Trophoblast cell (in vitro differentiated cells and primary cell): ENCODE results near the gene HNRNPA0.
A peak's percentile ranks its signal among the peaks of the same experiment; 100 is the strongest.
"Not testable (repeated sequence)": the region's sequence is repeated elsewhere in the genome, so short reads cannot be mapped to it uniquely, and the experiment has no call there.

Source experiments
- DNase-seq, 2 donors: peaks; one replicate each; pipeline ENCODE4 v3.0.0-alpha.2; 2016
- H2AFZ ChIP-seq: 2 replicates; pipeline ENCODE4 v1.6.1; 2013; ENCODE audit warnings: low read length, moderate library complexity, mild to moderate bottlenecking; ENCODE audit not compliant: insufficient read depth, poor library complexity
- H2AK5ac ChIP-seq: 2 replicates; pipeline ENCODE4 v1.6.1; 2013; ENCODE audit warnings: mild to moderate bottlenecking, low read length
- H2BK120ac ChIP-seq: 2 replicates; pipeline ENCODE4 v1.6.1; 2013; ENCODE audit warnings: low read length, mild to moderate bottlenecking, moderate library complexity; ENCODE audit not compliant: insufficient read depth, poor library complexity
- H2BK12ac ChIP-seq: 2 replicates; pipeline ENCODE4 v1.6.1; 2013; ENCODE audit warnings: mild to moderate bottlenecking, low read length, moderate library complexity
- H2BK5ac ChIP-seq: 2 replicates; pipeline ENCODE4 v1.6.1; 2013; ENCODE audit warnings: low read length, low read depth, moderate library complexity, mild to moderate bottlenecking; ENCODE audit not compliant: poor library complexity
- H3K14ac ChIP-seq: 2 replicates; pipeline ENCODE4 v1.6.1; 2013; ENCODE audit warnings: mild to moderate bottlenecking, low read length
- H3K18ac ChIP-seq: 2 replicates; pipeline ENCODE4 v1.6.1; 2013; ENCODE audit warnings: mild to moderate bottlenecking, low read length
- H3K23ac ChIP-seq: 2 replicates; pipeline ENCODE4 v1.6.1; 2013; ENCODE audit warnings: low read length
- H3K27ac ChIP-seq: 2 replicates; pipeline ENCODE4 v1.5.1; 2013; ENCODE audit warnings: low read depth, mild to moderate bottlenecking, inconsistent platforms, low read length, moderate library complexity
- H3K27me3 ChIP-seq: 2 replicates; pipeline ENCODE4 v1.6.1; 2013; ENCODE audit warnings: inconsistent platforms, mild to moderate bottlenecking, low read length, moderate library complexity; ENCODE audit not compliant: insufficient read depth
- H3K36me3 ChIP-seq, 2 experiments: 1 replicate in 1 of 2; 2 replicates in 1 of 2; pipeline ENCODE4 v1.6.1; 2013; ENCODE audit warnings: low read length in 2 of 2, mild to moderate bottlenecking in 2 of 2, moderate library complexity in 1 of 2; ENCODE audit not compliant: insufficient read depth in 2 of 2, control insufficient read depth in 1 of 2
- H3K4ac ChIP-seq: 2 replicates; pipeline ENCODE4 v1.6.1; 2013; ENCODE audit warnings: low read depth, mild to moderate bottlenecking, low read length, moderate library complexity
- H3K4me1 ChIP-seq, 2 experiments: 1 replicate in 1 of 2; 2 replicates in 1 of 2; pipeline ENCODE4 v1.6.1; 2013; ENCODE audit warnings: low read length in 2 of 2, mild to moderate bottlenecking in 2 of 2, moderate library complexity in 1 of 2; ENCODE audit not compliant: insufficient read depth in 2 of 2, control insufficient read depth in 1 of 2
- H3K4me2 ChIP-seq: 2 replicates; pipeline ENCODE4 v1.6.1; 2013; ENCODE audit warnings: inconsistent platforms, mild to moderate bottlenecking, low read length, moderate library complexity
- H3K4me3 ChIP-seq: 2 replicates; pipeline ENCODE4 v1.5.1; 2013; ENCODE audit warnings: mild to moderate bottlenecking, low read depth, low read length, inconsistent platforms
- H3K79me1 ChIP-seq: one replicate; pipeline ENCODE4 v1.6.1; 2013; ENCODE audit warnings: low read length
- H3K79me2 ChIP-seq: 2 replicates; pipeline ENCODE4 v1.6.1; 2013; ENCODE audit warnings: low read length, mild to moderate bottlenecking; ENCODE audit not compliant: control insufficient read depth, insufficient read depth, poor library complexity
- H3K9ac ChIP-seq: 2 replicates; pipeline ENCODE4 v1.6.1; 2013; ENCODE audit warnings: mild to moderate bottlenecking, low read length
- H3K9me3 ChIP-seq: 2 replicates; pipeline ENCODE4 v1.6.1; 2013; ENCODE audit warnings: low read depth, mild to moderate bottlenecking, control low read depth, inconsistent platforms, low read length; ENCODE audit not compliant: insufficient read depth
- H4K12ac ChIP-seq: 2 replicates; pipeline ENCODE4 v1.6.1; 2013; ENCODE audit warnings: low read depth, mild to moderate bottlenecking, low read length, moderate library complexity
- H4K8ac ChIP-seq: 2 replicates; pipeline ENCODE4 v1.6.1; 2013; ENCODE audit warnings: low read depth, mild to moderate bottlenecking, low read length, moderate library complexity
- H4K91ac ChIP-seq: one replicate; pipeline ENCODE4 v1.6.1; 2013; ENCODE audit warnings: low read depth, mild to moderate bottlenecking, low read length, moderate library complexity
- WGBS: extraction: QIAGEN DNeasy Blood & Tissue Kit; methylation state at CpG from one replicate; pipeline ENCODE4 v1.1.7; 2013; ENCODE audit warnings: missing lambda C conversion rate; ENCODE audit not compliant: insufficient read length, insufficient coverage; ENCODE audit errors: extremely low coverage; 5-methylcytosine and 5-hydroxymethylcytosine counted together

Gene HNRNPA0

DNA sequence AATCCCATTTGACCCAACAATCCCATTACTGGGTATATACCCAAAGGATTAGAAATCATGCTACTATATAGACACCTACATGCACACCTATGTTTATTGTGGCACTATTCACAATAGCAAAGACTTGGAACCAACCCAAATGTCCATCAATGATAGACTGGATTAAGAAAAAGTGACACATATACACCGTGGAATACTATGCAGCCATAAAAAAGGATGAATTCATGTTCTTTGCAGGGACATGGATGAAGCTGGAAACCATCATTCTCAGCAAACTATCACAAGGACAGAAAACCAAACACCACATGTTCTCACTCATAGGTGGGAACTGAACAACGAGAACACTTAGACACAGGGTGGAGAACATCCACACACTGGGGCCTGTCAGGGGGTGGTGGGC, 34.4 kb upstream of the HNRNPA0 start:
- H4K8ac ChIP-seq, H3K4ac ChIP-seq, H4K91ac ChIP-seq, H2BK5ac ChIP-seq, H3K79me2 ChIP-seq, H3K36me3 ChIP-seq, H3K9me3 ChIP-seq, H2BK12ac ChIP-seq, H2AK5ac ChIP-seq, H2AFZ ChIP-seq, H3K27me3 ChIP-seq, H4K12ac ChIP-seq, H3K4me3 ChIP-seq, H3K4me2 ChIP-seq, H3K27ac ChIP-seq, H3K18ac ChIP-seq, H3K23ac ChIP-seq, DNase-seq, H3K14ac ChIP-seq, H3K9ac ChIP-seq, H3K4me1 ChIP-seq, H3K79me1 ChIP-seq, H2BK120ac ChIP-seq: not testable (repeated sequence)
- WGBS = no CpG with 5 or more reads among the region's 2 CpGs

DNA sequence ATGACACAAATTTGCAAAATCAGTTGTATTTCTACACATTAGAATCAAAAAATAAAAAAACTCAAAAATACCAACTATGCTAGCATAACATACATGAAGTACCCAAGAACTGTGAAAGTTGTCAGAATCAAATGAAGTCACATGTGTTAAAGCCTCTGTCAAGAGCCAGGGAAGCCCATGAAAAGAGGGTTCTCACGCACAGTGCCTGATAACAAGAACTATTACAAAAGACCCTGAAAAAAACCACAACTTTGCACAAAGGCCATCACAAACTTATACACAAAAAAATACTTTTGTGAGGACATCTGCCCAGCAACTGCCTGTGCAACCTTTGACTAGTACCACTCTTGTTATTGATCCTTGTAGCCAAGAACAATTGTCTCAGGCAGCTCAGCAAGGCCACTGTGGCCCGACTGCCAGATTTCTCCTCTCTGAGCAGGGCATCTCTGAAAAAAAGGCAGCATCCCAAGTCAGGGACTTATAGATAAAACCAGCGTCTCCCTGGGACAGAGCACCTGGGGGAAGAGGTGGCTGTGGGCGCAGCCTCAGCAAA, 28.9 kb upstream of the HNRNPA0 start:
- no peak overlapping the region for H3K23ac ChIP-seq
- H2AK5ac ChIP-seq = no peak overlapping the region
- DNase-seq = no peak
- H2AFZ ChIP-seq = no peak overlapping the region
- H2BK120ac ChIP-seq = no peak overlapping the region
- no peak overlapping the region for H4K91ac ChIP-seq
- no peak overlapping the region for H3K4me2 ChIP-seq
- H4K8ac ChIP-seq = no peak overlapping the region
- H3K4me1 ChIP-seq = no peaks in the 10 kb centered on the region
- H3K18ac ChIP-seq = no peak overlapping the region
- H3K9ac ChIP-seq = no peak overlapping the region
- WGBS = no CpG with 5 or more reads among the region's 4 CpGs
- no peak overlapping the region for H2BK12ac ChIP-seq
- no peaks in the 10 kb centered on the region for H3K79me1 ChIP-seq
- H3K27me3 ChIP-seq = no peaks in the 10 kb centered on the region
- H3K79me2 ChIP-seq = no peaks in the 10 kb centered on the region
- no peak overlapping the region for H3K14ac ChIP-seq
- no peak overlapping the region for H4K12ac ChIP-seq
- H3K4ac ChIP-seq = no peak overlapping the region
- H2BK5ac ChIP-seq = no peak overlapping the region
- no peak overlapping the region for H3K4me3 ChIP-seq
- H3K27ac ChIP-seq = no peak overlapping the region
- H3K36me3 ChIP-seq = no peaks in the 10 kb centered on the region
- H3K9me3 ChIP-seq = no peaks in the 10 kb centered on the region

- no peak overlapping the region for H3K14ac ChIP-seq
- no CpG with 5 or more reads among the region's 2 CpGs for WGBS
- H3K18ac ChIP-seq = no peak overlapping the region
- H2BK12ac ChIP-seq = no peak overlapping the region
- H4K12ac ChIP-seq = no peak overlapping the region
- no peaks in the 10 kb centered on the region for H3K79me2 ChIP-seq
- H3K27me3 ChIP-seq = no peaks in the 10 kb centered on the region
- no peaks in the 10 kb centered on the region for H3K4me1 ChIP-seq
- H2AK5ac ChIP-seq = no peak overlapping the region
- H3K9ac ChIP-seq = no peak overlapping the region
- no peak overlapping the region for H3K4ac ChIP-seq
- H2BK5ac ChIP-seq = no peak overlapping the region
- H3K9me3 ChIP-seq = no peaks in the 10 kb centered on the region
- H3K23ac ChIP-seq = no peak overlapping the region
- H2AFZ ChIP-seq = no peak overlapping the region
- no peak overlapping the region for H3K4me2 ChIP-seq
- no peak overlapping the region for H3K27ac ChIP-seq
- H3K4me3 ChIP-seq = no peak overlapping the region
- no peak for DNase-seq
- H4K8ac ChIP-seq = no peak overlapping the region
- no peaks in the 10 kb centered on the region for H3K79me1 ChIP-seq
- H4K91ac ChIP-seq = no peak overlapping the region
- H3K36me3 ChIP-seq = no peaks in the 10 kb centered on the region
- no peak overlapping the region for H2BK120ac ChIP-seq
These were observed 27.9 kb upstream of the HNRNPA0 start for GRCh38 chr5:137782055-137782454.

GRCh38 chr5:137778772-137779564, 24.8 kb upstream of the HNRNPA0 start:
- H3K18ac ChIP-seq = no peak overlapping the region
- no peaks in the 10 kb centered on the region for H3K4me1 ChIP-seq
- H2BK5ac ChIP-seq = no peak overlapping the region
- H3K36me3 ChIP-seq = no peaks in the 10 kb centered on the region
- H4K91ac ChIP-seq = no peak overlapping the region
- no peak overlapping the region for H3K4ac ChIP-seq
- H3K4me3 ChIP-seq = no peak overlapping the region
- H3K14ac ChIP-seq = no peak overlapping the region
- no peaks in the 10 kb centered on the region for H3K9me3 ChIP-seq
- no peak overlapping the region for H2BK120ac ChIP-seq
- H3K4me2 ChIP-seq = no peak overlapping the region
- no peaks in the 10 kb centered on the region for H3K79me1 ChIP-seq
- no peak overlapping the region for H3K27ac ChIP-seq
- no peak overlapping the region for H4K8ac ChIP-seq
- no peak overlapping the region for H2BK12ac ChIP-seq
- DNase-seq = peak in 1 of 2 donors; percentile 76
- no peaks in the 10 kb centered on the region for H3K27me3 ChIP-seq
- H2AFZ ChIP-seq = no peak overlapping the region
- no peak overlapping the region for H3K9ac ChIP-seq
- H3K79me2 ChIP-seq = no peaks in the 10 kb centered on the region
- H3K23ac ChIP-seq = no peak overlapping the region
- no CpG with 5 or more reads among the region's 2 CpGs for WGBS
- no peak overlapping the region for H2AK5ac ChIP-seq
- no peak overlapping the region for H4K12ac ChIP-seq
